PC-3 (cell line): ENCODE measurements around the gene CSRNP3.

Source experiments
- EZH2 ChIP-seq: fragments of 300-600 bp; sonication (generic); IDR thresholded peaks from one replicate; pipeline ENCODE4 v1.6.1; 2017; ENCODE audit warnings: antibody characterized with exemption, mild to moderate bottlenecking, low read length; ENCODE audit not compliant: unreplicated experiment
- EZH2phosphoT487 ChIP-seq: fragments of 300-600 bp; sonication (generic); IDR thresholded peaks from 2 replicates; pipeline ENCODE4 v1.6.1; 2018; ENCODE audit warnings: mild to moderate bottlenecking, antibody characterized with exemption, low read length, borderline replicate concordance
- TF ChIP-seq, protein P1 (sequence below): fragments of 300-600 bp; sonication (generic); conservative IDR thresholded peaks from 2 replicates; pipeline ENCODE4 v1.5.1; 2017; ENCODE audit warnings: antibody characterized with exemption, low read depth, mild to moderate bottlenecking, low read length

DNA sequence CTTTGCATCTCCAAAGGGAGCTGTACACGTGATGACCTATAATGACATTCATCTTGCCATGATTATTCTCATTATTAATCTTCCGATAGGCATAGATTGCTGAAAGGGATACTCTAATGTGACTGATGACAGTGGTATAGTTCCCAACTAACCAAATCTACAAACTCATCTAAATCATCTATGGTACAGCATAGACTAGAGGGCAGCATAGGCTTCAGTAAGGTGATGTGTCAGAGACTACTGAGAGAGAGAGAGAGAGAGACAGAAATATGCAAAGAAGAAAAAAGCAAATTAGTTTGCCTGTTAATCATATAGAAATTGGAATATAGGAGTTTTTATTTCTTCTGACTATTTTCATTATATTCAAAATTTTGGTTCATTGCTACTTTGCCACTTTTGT, 89.3 kb downstream of the CSRNP3 start:
- no peak for TF ChIP-seq EZH2
- TF ChIP-seq, protein P1, sequence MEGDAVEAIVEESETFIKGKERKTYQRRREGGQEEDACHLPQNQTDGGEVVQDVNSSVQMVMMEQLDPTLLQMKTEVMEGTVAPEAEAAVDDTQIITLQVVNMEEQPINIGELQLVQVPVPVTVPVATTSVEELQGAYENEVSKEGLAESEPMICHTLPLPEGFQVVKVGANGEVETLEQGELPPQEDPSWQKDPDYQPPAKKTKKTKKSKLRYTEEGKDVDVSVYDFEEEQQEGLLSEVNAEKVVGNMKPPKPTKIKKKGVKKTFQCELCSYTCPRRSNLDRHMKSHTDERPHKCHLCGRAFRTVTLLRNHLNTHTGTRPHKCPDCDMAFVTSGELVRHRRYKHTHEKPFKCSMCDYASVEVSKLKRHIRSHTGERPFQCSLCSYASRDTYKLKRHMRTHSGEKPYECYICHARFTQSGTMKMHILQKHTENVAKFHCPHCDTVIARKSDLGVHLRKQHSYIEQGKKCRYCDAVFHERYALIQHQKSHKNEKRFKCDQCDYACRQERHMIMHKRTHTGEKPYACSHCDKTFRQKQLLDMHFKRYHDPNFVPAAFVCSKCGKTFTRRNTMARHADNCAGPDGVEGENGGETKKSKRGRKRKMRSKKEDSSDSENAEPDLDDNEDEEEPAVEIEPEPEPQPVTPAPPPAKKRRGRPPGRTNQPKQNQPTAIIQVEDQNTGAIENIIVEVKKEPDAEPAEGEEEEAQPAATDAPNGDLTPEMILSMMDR, result peak; percentile 60
- no peak for TF ChIP-seq EZH2phosphoT487
